DMS153 treated with DMSO at 0.1 percent for 48 hours (cell line): ENCODE data around the gene NLRP5.
A peak's percentile ranks its signal among the peaks of the same experiment; 100 is the strongest.
"Not testable (repeated sequence)": the region's sequence is repeated elsewhere in the genome, so short reads cannot be mapped to it uniquely, and the experiment has no call there.

Experiments
- DNase-seq: peaks from one replicate; lab custom pipeline; 2025; ENCODE audit not compliant: unreplicated experiment; lab: John Stamatoyannopoulos, UW

The NLRP5 gene

GRCh38 chr19:56098237-56098636 is 111.7 kb downstream of the NLRP5 start:
- not testable (repeated sequence) for DNase-seq

- no peak for DNase-seq
Observed at GRCh38 chr19:56098731-56099568, 112.4 kb downstream of the NLRP5 start.

- no peak for DNase-seq
Observed at GRCh38 chr19:56099638-56100539, 113.3 kb downstream of the NLRP5 start.

- DNase-seq = no peak
Observed at GRCh38 chr19:56101095-56101494, 114.5 kb downstream of the NLRP5 start.

GRCh38 chr19:56101746-56102535 is 115.4 kb downstream of the NLRP5 start:
- no peak for DNase-seq

- no peak for DNase-seq
Observed at GRCh38 chr19:56103027-56103614, 116.5 kb downstream of the NLRP5 start.

- no peak for DNase-seq
Observed at GRCh38 chr19:56104423-56104822, 117.8 kb downstream of the NLRP5 start.

- peak; percentile 8 for DNase-seq
Observed at GRCh38 chr19:56105090-56105701, 118.6 kb downstream of the NLRP5 start.

- not testable (repeated sequence) for DNase-seq
Observed at GRCh38 chr19:56105831-56106396, 119.3 kb downstream of the NLRP5 start.

GRCh38 chr19:56106397-56106849 is 119.8 kb downstream of the NLRP5 start:
- no peak for DNase-seq

- DNase-seq = no peak
Observed at GRCh38 chr19:56106993-56107392, 120.4 kb downstream of the NLRP5 start.

GRCh38 chr19:56107626-56108351 is 121.2 kb downstream of the NLRP5 start:
- DNase-seq = no peak

GRCh38 chr19:56108447-56109195 is 122.0 kb downstream of the NLRP5 start:
- no peak for DNase-seq

- DNase-seq = no peak
Observed at GRCh38 chr19:56109226-56109625, 122.7 kb downstream of the NLRP5 start.

- no peak for DNase-seq
Observed at GRCh38 chr19:56110515-56111448, 124.2 kb downstream of the NLRP5 start.
